Activated CD8-positive, alpha-beta memory T cell treated with anti-CD3 and anti-CD28 coated beads, Interleukin-2, amount 50 U/mL, for 24 hours (primary cell): ENCODE results near the gene BCCIP.

Experiments used
- DNase-seq: peaks from one replicate; pipeline ENCODE4 v3.0.0-alpha.2; 2020; ENCODE audit errors: extremely low read depth

Gene BCCIP

DNA sequence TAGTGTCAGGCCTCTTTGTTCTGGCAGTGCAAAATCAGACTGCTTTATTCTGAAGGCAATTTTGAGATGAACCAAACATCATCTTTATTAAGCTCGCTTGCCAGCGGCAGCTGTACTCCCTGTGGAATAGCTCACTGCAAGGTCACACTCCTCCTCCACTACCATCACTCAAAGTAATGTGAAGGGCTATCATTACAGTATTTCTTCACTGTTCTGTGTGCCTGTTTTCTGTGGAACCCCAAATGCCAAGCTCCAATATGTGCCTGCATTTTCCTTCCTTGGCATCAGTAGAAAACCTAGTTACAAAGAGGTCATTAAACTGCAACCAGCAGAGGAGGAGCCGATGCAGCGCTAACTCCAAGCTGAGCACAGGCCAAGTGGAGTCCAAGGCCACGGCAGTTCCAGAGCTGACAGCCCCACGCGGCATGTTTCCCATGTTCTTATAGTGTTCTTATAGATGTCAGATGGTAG lies 21.4 kb downstream of the BCCIP start:
- no peak for DNase-seq

DNA sequence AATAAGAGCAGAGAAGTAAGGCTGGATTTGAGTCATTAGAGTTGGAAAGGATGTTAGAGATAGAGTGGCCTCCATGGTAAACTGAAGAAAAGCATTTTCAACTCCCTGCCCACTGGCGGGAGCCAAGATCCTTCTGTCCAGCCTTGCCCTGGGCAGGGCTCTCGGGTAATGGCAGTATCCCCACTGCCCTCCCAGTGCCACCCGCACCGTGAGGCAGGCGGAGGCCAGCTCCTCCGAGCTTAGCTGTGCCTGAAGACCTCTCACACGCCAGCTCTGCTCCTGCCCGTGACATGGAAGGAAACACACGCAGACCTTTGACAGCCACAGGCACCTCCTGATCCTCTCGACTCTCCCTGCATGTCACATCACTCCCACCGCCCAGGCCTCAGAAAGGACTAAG lies 22.3 kb downstream of the BCCIP start:
- no peak for DNase-seq

DNA sequence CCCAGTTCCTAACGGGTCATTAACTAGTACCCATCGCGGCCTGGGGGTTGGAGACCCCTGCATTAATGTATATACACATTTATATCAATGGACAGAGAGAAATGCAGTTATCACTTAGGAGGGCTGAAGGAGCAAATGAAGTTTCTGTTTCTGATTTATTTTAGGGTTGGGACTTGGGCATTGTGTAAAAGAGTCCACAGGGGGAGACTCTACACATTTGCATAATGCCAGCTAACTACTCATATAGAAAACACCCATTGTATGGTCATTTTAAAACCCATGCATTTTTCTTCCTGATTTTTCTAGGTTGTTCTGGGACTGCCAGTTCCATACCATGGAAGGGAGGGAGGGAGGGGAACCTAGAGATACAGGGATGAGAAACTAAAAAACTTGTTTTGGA lies 23.5 kb downstream of the BCCIP start:
- no peak for DNase-seq

DNA sequence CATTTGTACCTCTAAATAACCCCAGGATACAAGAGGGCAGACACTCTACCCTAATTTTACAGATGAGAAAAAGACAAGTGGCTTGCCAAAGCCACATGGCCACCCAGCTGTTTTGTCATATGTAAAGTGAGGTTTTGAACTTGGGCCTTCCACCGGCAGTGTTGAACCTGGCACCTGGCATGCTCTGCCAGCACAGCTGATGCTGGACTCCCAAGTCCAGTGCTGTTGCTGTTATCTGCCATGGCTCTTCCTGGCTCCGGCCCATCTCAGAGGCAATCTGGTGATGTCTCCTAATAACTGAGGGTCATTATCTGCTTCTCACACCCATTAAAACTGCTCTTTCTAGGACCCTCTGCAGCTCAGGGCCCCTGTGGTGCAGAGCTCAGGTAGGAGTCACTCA lies 25.0 kb downstream of the BCCIP start:
- DNase-seq: no peak

DNA sequence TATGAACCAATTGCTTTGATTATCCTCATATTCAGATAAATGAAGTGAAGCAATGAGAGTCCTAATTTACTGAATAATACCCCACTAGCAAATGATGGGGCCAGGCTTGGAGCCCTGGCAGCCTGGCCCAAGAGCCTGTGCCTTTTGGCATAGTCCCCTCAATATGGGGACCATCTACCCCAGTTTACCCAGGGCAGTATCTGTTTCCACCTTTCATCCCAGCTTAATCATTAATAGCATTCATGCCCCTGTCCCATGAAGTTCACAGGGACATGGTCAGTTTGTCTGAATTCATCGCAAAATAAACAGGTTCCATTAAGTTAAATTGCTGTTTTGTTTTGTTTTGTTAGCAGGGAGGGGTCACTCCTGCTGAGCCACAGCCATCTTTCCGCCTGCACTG lies 25.5 kb downstream of the BCCIP start:
- DNase-seq: no peak

DNA sequence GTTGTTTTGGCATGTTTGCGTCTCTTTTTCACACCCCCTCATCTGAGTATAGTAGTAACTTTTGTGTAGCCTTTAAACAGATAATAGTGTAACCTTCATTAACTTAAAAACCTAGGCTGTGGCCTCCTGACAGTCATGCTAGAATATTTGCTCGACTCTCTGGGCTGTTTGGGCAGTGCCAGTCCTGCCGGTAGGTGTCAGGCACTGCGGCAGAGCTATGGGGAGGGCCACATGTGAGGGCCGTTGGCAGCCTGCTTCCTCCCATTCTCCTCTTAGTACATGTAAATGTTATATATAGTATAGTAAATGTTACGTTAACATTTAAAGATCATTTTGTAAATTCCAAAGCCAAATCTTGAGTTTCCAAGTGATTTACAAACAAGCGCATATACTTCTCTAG lies 26.1 kb downstream of the BCCIP start:
- no peak for DNase-seq

DNA sequence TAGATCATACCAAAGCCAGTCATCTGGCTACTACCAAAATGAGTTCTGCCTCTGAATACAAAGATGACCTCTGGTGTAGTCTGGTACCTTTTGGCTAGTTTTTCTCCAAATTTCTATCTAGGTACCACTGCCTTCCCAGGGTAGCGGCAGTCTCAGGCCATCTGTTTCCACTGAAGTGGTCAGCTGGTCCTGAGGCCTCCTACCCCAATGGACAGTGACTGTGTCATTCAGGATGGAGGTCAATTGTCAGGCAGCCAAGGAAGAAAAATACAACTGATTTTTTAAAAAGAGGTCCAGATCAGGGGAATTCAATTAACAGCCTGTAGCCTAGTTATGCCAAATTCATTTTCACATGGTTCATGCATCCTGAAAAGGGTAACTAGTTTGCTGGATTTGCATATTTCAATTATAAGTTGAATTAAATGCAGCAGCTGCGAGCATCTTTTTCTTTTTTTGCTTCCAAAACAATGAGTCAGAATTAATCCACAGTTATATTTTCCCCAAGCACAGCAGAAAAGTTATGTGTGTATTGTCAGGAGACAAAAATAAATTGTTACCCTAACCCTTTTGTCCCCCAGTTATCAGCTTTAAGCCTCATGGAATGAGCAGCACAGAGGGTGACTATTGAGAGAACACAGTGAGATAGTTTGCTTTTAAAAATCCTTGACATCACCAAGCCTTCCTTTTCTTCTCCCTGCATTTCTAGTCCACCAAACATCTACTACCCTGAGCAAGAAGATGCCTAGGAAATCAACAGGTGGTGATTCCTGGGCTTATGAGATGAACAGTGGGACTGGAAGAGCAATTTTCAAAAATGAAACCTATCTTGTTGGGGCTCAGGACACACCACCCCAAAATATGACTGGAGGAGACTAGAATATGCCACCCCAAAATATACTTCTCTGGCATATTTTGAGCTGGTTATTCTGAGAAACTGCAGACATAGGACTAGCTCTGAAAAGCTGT lies 27.7 kb downstream of the BCCIP start:
- DNase-seq: no peak

DNA sequence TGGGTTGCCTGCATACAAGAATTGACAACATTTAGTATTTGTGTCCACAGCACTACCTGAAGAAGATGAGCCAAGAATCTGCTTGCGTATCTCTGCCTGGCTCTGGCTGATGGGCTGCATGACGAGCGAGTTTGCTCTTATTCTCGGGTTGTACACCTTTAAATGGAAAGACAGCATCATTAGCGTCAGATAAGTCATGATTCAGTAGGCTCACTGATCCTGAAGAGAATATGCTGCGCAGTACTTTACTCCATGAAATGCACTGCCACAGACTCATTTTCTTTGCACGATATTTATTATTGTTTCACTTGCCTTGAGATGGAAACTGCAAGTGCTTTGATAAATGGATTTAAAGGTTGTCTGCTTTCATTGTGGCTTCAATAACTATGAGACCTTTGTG lies 29.1 kb downstream of the BCCIP start:
- no peak for DNase-seq

DNA sequence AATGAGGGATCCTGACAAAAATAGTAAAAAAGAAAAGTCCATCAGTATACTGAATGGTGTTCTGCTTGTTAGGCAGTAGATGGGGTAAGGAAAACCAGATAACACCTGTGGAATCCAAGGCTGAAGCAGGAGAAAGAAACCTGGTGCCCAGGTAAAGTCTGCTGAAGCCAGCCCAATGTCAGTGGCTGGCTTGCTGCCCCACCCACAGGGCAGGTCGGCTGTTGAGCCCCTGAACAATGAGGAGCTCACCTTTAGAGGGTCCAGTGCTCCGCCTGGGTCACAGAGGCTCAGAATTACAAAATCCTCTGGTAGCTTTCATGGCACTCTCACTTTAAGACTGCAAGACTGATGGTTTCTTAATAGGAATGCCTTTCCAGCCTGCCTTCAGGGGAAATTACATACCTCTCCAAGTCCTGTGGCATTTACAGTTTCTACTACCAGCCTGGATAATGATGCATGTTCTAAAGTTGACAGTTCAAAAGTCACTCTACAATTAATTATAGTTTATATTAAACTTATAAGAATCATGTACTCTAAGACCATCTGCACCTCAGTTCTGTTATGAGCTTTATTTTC lies 33.9 kb downstream of the BCCIP start:
- DNase-seq: no peak

DNA sequence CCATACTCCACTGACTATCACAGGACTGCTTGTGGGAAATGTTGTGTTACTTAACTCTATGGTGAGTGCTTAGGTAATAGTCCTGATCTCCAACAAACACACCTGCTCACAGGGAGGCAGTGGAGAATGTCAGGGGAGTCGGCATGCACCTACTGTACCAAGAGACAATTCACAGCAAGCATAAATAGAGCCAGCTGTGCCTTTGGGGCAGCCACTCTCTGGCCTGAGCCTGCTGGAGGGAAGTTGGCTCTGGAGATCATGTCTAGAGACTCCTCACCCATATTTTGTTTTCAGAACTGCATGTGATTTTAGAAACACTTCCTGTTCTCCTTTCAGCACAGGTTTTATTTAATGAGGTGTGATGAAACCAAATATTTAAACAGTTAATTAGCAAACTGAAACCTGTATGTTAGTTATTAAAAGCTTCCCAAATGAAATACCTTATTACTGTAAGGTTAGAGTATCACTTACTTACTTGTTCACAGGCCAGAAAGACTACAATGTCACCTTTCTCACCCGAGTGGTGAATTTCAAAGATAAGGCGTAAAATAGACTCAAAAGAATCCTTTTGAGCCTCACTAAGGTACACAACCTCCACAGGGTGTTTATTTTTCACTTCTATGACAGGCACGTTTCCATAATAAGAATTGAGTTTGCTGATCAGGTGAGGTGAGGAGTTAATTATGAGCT lies 35.9 kb downstream of the BCCIP start:
- DNase-seq: no peak

DNA sequence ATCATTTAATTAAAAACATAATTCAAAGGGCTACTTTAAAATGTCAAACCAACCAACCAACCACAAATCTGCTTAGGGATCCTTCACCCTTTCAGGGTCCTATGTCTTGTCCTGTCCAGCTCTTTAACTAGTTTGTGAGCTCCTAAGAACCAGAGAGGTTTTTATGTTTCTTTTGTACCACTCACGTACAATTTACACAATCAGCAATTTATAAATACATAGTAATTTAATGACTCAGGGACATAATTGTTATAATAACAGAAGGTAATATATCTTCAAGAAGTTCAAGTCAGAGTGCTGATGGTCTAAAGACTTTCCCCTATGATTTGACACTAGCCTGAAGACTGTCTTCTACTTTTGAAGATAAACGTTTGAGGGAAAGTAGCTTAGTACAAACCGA lies 41.8 kb downstream of the BCCIP start:
- DNase-seq: no peak

DNA sequence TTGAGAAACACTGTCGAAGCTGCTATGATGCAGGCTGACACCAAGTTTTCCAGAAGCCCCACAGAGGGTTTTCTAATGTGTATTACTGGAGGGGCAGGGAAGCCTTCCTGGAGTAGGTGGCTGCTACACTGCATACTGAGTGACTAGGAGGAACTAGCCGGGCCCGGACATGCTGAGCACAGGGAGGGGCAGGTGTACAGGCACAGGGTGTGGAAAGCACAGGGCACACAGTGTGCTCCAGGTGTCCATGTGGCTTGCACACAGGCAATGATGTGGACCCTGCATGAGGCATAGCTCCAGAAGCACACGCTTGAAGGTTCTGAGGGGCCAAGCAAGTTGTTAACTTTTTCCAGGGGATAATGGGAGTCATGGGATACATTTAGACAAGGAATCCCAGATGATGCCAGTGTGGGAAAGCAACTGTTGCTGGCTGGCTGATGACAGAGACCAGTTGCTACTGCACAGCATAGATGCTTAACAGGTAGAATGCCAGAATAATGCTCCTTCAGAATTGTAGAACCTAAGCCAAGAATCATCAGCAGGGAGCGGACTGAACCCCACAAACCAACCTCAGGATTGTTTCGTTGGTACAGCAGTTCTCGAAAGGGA lies 43.2 kb downstream of the BCCIP start:
- DNase-seq: no peak

DNA sequence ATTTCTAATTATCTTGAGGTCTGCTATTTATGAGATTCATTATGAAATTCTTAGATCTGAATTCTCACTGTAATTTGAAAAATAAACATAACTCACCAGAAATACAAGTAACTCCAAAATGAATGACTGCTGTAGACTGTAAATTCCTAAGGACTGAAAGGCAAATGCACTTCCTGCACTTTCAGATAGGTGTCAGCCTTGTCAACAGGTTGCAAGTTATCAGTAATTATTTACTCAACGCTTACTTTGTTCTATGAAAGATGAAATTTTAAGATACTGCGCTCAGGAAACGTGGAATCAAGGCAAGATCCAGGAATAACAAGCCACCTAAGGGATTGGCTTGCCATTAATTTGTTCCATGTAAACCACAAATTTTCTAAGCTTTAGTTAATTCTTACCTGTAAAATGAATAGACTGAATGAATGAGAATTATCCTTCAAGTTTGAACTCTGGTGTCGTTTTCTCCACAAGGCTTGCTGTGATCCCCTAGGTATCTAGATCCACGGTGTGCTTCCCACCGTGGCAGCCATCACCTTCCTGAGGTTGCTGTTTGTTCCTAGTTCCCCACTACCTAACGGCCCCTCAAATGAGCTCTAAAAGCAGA lies 45.1 kb downstream of the BCCIP start:
- DNase-seq: no peak

DNA sequence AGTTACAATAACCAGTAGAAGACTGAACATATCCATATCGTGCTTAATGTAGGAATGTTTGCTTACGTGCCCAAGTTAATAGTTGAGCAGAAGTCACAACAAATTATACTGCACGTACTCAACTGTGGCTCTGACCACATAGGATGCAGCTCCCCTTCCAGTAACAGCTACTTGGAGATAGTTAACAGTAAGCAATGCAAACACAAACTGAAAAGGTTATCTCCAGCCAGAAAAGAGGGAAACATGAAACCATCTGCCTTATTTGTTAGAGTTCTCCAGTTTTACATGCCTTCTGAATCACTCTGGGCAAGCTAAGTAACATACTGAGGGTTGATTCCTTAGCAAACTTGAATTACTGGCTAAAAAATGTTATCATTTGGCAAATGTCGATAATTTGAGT lies 48.0 kb downstream of the BCCIP start:
- DNase-seq: no peak

DNA sequence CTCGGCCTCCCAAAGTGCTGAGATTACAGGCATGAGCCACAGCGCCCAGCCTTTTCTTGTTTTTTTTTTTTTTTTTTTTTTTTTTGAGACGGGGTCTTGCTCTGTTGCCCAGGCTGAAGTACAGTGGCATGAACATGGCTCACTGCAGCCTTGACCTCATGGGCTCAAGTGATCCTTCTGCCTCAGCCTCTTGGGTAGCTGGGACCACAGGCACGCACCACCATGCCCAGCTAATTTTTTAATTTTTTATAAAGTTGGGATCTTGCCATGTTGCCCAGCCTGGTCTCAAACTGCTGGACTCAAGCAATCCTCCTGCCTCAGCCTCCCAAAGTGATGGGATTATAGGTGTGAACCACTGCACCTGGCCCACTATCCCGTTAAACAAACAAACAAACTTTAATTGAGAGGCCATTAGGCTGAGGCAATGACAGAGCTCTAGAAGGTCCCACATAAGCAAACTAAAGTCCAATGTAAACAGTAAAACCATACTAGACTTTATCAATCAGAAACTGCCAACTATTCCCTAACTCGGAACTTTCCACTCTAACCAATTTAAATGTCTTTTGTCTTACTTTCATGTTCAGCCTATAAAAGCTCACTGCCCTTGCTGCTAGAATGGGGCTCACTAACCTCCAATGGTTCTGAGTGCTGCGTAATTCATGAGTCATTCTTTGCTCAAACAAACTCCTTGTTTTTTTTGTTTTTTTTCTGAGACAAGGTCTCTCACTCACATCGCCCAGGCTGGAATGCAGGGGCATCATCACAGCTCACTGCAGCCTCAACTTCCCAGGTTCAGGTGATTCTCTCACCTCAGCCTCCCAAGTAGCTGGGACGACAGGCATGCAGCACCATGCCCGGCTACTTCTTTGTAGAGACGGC lies 55.9 kb downstream of the BCCIP start:
- no peak for DNase-seq

DNA sequence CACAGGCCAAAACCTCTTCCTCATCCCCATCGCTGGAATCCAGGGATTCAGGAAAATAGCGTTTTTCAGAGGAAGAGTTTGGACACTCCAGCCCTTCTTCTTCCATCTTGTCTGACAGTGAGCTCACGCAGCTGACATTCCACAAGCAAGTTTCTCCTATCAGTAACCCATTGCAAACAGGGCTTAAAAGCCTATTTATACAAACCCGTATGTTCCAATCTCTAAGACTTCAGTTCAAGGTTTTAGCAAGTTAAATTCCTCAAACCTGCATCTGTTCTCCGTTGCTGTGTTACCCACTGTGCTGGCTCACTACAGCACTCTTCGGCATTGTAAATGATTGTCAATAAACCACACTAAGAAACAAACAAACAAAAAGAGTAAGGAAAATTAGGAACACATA lies 57.4 kb downstream of the BCCIP start:
- no peak for DNase-seq

DNA sequence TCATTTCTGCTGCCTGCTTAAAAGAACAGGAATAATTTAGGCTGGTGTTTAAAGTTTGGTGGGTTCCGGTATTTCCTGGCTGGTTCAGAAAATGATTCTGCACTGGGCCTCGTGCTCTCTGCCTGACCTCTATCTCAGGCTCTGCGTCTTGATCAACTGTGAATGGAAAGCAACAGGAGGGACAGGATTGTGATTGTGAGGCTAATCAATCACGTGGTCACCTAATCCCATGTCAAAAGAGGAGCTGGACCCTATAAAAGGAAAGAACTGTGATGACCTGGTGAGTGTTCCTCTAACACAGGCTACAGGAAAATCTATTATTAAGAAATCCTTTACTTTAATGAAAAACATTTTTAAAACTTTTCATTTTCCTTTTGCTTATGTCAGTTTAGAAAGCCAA lies 57.8 kb downstream of the BCCIP start, which contains the start of gene DHX32:
Gene DHX32, minus strand, starts transcription at position 101 of the 400 bp plus-strand sequence. CDS start 468 bp downstream, outside the sequence.
- DNase-seq: no peak

DNA sequence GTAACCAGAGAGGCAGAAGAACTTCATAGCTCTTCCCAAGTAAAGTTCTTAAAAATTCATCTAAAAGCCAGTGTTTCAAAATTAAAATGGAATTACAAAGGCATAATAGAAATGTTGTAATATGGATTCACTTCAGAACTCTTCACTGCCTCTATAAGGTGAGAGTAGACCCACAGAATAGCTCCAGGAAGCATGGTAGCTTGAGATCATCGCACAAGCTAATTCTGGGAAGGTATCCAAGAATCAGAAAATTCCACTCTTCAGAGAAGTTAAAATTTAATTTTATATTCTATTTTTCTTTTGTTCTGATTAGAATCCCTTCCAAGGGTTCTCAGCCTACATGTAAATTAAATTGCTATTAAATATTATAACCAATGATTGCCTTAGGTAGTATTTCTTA lies 59.2 kb downstream of the BCCIP start:
- no peak for DNase-seq

DNA sequence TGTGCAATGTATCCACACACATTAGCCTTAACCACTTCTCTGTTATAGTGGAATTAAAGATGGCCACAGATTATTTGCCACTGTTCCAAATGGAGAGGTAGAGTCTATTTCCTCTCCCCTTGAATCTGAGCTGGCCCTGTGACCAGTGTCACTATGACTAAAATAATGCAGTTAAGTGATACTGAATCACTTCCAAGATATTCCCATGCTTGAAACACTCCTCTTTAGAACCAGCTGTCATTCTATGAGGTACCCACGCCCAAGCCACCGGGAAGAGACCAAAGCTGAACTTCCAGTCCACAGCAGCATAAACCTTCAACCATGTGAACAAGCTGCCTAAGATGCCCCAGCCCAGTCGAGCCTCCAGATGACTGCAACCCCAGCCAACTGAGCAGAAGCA lies 59.9 kb downstream of the BCCIP start:
- no peak for DNase-seq
